K562 (cell line): ENCODE data around the gene SLC4A4. TPM values are rescaled to one million over a fixed set of nuclear protein-coding genes. Genes with fewer than 3 reads are reported as not detected.

ENCODE experiments used
- ATAC-seq: fragments of 200-7000 bp; cut with Tn5 transposase; 3 replicates; pipeline ENCODE4 v1.9.1; 2020; ENCODE audit warnings: moderate library complexity
- BruUV-seq: library from RNA; stranded (reverse); fragments of 400-500 nt; replicated peaks from 2 replicates; lab custom pipeline; 2021; lab: Mats Ljungman, UMichigan
- CTCF ChIA-PET: fragments of 300-600 bp; formaldehyde crosslinking; extraction: SDS; loops from one replicate; lab custom pipeline; 2021; ENCODE audit warnings: low intra/inter-chr PET ratio; lab: Yijun Ruan, JAX
- POLR2A ChIA-PET: fragments of 300-600, 350-650 bp; sonication (Branson Sonifier 250); formaldehyde crosslinking; extraction: SDS; loops from one replicate; lab custom pipeline; 2021; ENCODE audit warnings: antibody characterized with exemption, inconsistent platforms; lab: Yijun Ruan, JAX
- DNase-seq, 4 experiments: peaks; one replicate each; pipeline versions ENCODE4 v3.0.0 to v3.0.0-alpha.2; 2011 to 2018; ENCODE audit warnings: low spot score in 3 of 4, mixed read lengths in 3 of 4; ENCODE audit errors: extremely low read depth in 1 of 4
- FAIRE-seq: peaks from 2 replicates; lab custom pipeline; 2011; peaks lifted over from hg19 to GRCh38; lab: Jason Lieb, UNC
- H2AFZ ChIP-seq: 2 replicates; pipeline ENCODE4 v1.6.0; 2011; ENCODE audit warnings: low read depth, low read length, control low read depth, inconsistent platforms
- H3K27ac ChIP-seq: fragments of 200-600 bp; 3 replicates; pipeline ENCODE4 v1.8.0; 2011; ENCODE audit warnings: low read depth, mild to moderate bottlenecking, control low read depth, inconsistent platforms, low read length, moderate library complexity, mixed read lengths; ENCODE audit errors: extremely low read depth
- H3K27me3 ChIP-seq, 2 experiments: fragments of 300-600 bp in 1 of 2; 2 replicates in 1 of 2; 3 replicates in 1 of 2; pipeline versions ENCODE4 v1.6.0 to v1.8.0; 2011; ENCODE audit warnings: inconsistent platforms in 2 of 2, low read length in 2 of 2, mild to moderate bottlenecking in 1 of 2, mixed read lengths in 1 of 2, moderate library complexity in 1 of 2; ENCODE audit not compliant: control insufficient read depth in 2 of 2, insufficient read depth in 2 of 2
- H3K36me3 ChIP-seq: fragments of 300-600 bp; 3 replicates; pipeline ENCODE4 v1.8.0; 2011; ENCODE audit warnings: mild to moderate bottlenecking, low read length, inconsistent platforms; ENCODE audit not compliant: control insufficient read depth, insufficient read depth
- H3K4me1 ChIP-seq, 2 experiments: fragments of 200-600 bp in 1 of 2; replicated peaks in 1 of 2; 2 replicates in 1 of 2; 3 replicates in 1 of 2; pipeline versions ENCODE4 v1.5.1 to v1.8.0; 2011; ENCODE audit warnings: inconsistent platforms in 2 of 2, low read length in 2 of 2, mild to moderate bottlenecking in 1 of 2, mixed read lengths in 1 of 2, moderate library complexity in 1 of 2; ENCODE audit not compliant: control insufficient read depth in 2 of 2, insufficient read depth in 2 of 2
- H3K4me2 ChIP-seq: 2 replicates; pipeline ENCODE4 v1.6.1; 2011; ENCODE audit warnings: low read length, control low read depth, inconsistent platforms, mixed read lengths; ENCODE audit not compliant: insufficient read depth
- H3K4me3 ChIP-seq: fragments of 200-600 bp; sonication (generic), shearing (Covaris generic); 2 replicates; pipeline ENCODE4 v1.5.1; 2016; ENCODE audit warnings: control low read depth, inconsistent platforms
- H3K79me2 ChIP-seq: fragments of 200-600 bp; 3 replicates; pipeline ENCODE4 v1.8.0; 2011; ENCODE audit warnings: low read length, inconsistent platforms; ENCODE audit not compliant: control insufficient read depth, insufficient read depth
- H3K9ac ChIP-seq, 2 experiments: 2 replicates each; pipeline versions ENCODE4 v1.6.0 to v1.6.1; 2011; ENCODE audit warnings: low read depth in 2 of 2, low read length in 2 of 2, control low read depth in 1 of 2, inconsistent platforms in 1 of 2, mild to moderate bottlenecking in 1 of 2, mixed read lengths in 1 of 2; ENCODE audit not compliant: insufficient read depth in 1 of 2
- H3K9me1 ChIP-seq: one replicate; pipeline ENCODE4 v1.6.0; 2011; ENCODE audit warnings: inconsistent platforms, mild to moderate bottlenecking, low read length, moderate library complexity; ENCODE audit not compliant: control insufficient read depth, insufficient read depth
- H3K9me3 ChIP-seq: replicated peaks from 2 replicates; pipeline ENCODE4 v1.5.1; 2011; ENCODE audit warnings: low read depth, low read length, inconsistent platforms; ENCODE audit not compliant: control insufficient read depth, insufficient read depth
- H4K20me1 ChIP-seq: replicated peaks from 2 replicates; pipeline ENCODE4 v1.6.1; 2011; ENCODE audit warnings: low read length, inconsistent platforms, mixed read lengths; ENCODE audit not compliant: control insufficient read depth, insufficient read depth
- BACH1 ChIP-seq: fragments of 200-800 bp; sonication (Bioruptor generic); IDR thresholded peaks from 2 replicates; pipeline ENCODE4 v1.6.1; 2016; ENCODE audit warnings: missing genetic modification characterization, missing compliant biosample characterization
- ERF ChIP-seq: fragments of 450-650 bp; formaldehyde crosslinking; IDR thresholded peaks from 2 replicates; pipeline ENCODE4 v1.4.0; 2020; ENCODE audit warnings: mild to moderate bottlenecking, mixed read lengths
- RCOR1 ChIP-seq, 2 experiments: IDR thresholded peaks; 2 replicates each; pipeline ENCODE4 v1.6.1; 2012; ENCODE audit warnings: low read depth in 2 of 2, low read length in 2 of 2, borderline replicate concordance in 1 of 2, improper control_type of control experiment in 1 of 2
- ZKSCAN3 ChIP-seq: fragments of 250-450 bp; sonication (Bioruptor Pico); IDR thresholded peaks from 2 replicates; pipeline ENCODE4 v1.4.0; 2020
- ZNF408 ChIP-seq: fragments of 250-450 bp; sonication (Bioruptor Pico); IDR thresholded peaks from 2 replicates; pipeline ENCODE4 v1.4.0; 2020; ENCODE audit warnings: low read depth, mild to moderate bottlenecking, moderate library complexity
- ZNF830 ChIP-seq: fragments of 250-450 bp; sonication (Bioruptor Pico); IDR thresholded peaks from 2 replicates; pipeline ENCODE4 v1.5.0; 2021; ENCODE audit warnings: mild to moderate bottlenecking
- WGBS: fragments of 100-300 bp; shearing (Covaris generic); methylation state at CpG from one replicate; pipeline ENCODE4 v1.1.6; 2016; ENCODE audit warnings: low coverage, mixed read lengths; ENCODE audit not compliant: insufficient coverage; ENCODE audit errors: missing lambda C conversion rate; 5-methylcytosine and 5-hydroxymethylcytosine counted together
- in situ Hi-C: fragments of 300-500 bp; cut with MboI; formaldehyde crosslinking; loops from 4 replicates; pipeline ENCODE4 v1.15.0; 2018; ENCODE audit warnings: inconsistent platforms, mixed read lengths
- intact Hi-C: fragments of 100-400 bp; cut with micrococcal nuclease; formaldehyde crosslinking; loops from 2 replicates; pipeline ENCODE4 v1.14.2; 2022
- polyA plus RNA-seq, 8 experiments: library from polyadenylated mRNA; depleted of rRNA in 4 of 8; stranded (reverse) in 5 of 8; unstranded in 3 of 8; fragments of >200 nt; fragmentation: Nextera tagmentation in 2 of 8; fragmentation: Illumina TruSeq in 1 of 8; extraction: Ambion mirVana in 2 of 8; extraction: Trizol in 1 of 8; gene quantifications; 2 replicates each; pipeline versions ENCODE4 v1.2.1 to v1.2.3, GENCODE V29; 2011 to 2014; ENCODE audit warnings: inconsistent platforms in 1 of 8, missing spikeins in 1 of 8
- total RNA-seq, 7 experiments: library from RNA; depleted of rRNA in 6 of 7; stranded (reverse); fragments of >200 nt in 6 of 7; fragmentation: Illumina TruSeq in 2 of 7; extraction: Trizol in 2 of 7; gene quantifications; 2 replicates each; pipeline versions ENCODE4 v1.2.1 to v1.2.3, GENCODE V29; 2011 to 2021; ENCODE audit warnings: low replicate concordance in 1 of 7
- TF ChIP-seq, protein P1 (sequence below): fragments of 450-650 bp; formaldehyde crosslinking; IDR thresholded peaks from 2 replicates; pipeline ENCODE4 v1.4.0; 2020; ENCODE audit warnings: mild to moderate bottlenecking, mixed read lengths
- TF ChIP-seq, protein P2 (sequence below): fragments of 450-650 bp; IDR thresholded peaks from 2 replicates; pipeline ENCODE4 v1.6.1; 2017; ENCODE audit warnings: mild to moderate bottlenecking, moderate library complexity
- TF ChIP-seq, protein P3 (sequence below): fragments of 250-450 bp; sonication (Bioruptor Pico); IDR thresholded peaks from 2 replicates; pipeline ENCODE4 v1.5.0; 2021

Gene SLC4A4
- total and polyA plus RNA-seq, 9 of the 15 experiments (the other 6 are each of a cell fraction or from before 2014, with no cell fraction given) = 0.01 to 0.18 (median 0.07) TPM; not detected in 2

DNA sequence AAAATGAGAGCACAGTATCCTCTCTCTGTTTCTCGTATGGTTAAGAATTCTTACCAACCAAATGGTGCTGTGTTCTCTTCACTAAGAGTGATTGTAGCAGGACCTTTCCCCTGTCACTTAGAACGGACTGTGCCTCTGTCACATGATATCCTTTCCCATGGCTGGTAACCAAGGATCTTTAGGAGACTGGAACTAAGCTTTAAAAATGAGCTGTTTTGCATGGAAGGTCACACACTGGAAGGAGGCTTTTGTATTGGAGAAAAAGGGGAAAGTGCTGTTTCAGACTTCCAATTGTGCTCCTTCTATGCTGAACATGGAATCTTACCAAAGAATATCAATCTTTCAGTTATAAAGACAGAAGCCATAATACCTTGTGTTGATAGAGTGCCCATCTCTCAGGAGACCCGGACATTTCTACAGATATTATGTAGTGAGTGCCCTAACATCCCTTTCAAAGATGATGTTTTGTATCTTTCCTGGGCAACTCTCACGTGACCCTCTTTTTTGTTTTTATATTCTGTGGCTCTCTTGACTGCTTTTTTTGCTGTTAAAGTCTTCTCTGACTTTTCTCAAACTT lies 148.6 kb downstream of the SLC4A4 start:
- H3K9me1 ChIP-seq = no peaks in the 10 kb centered on the region
- H3K79me2 ChIP-seq = no peaks in the 10 kb centered on the region
- WGBS = 0% methylated on average over 4 of the region's 4 CpGs
- no peak for FAIRE-seq
- no peaks in the 10 kb centered on the region for H3K27me3 ChIP-seq
- no peak for DNase-seq
- no peak overlapping the region for H3K4me2 ChIP-seq
- H3K9me3 ChIP-seq = no peaks in the 10 kb centered on the region
- no peak for ATAC-seq
- H3K4me1 ChIP-seq = no peaks in the 10 kb centered on the region
- no peak overlapping the region for H3K27ac ChIP-seq
- H2AFZ ChIP-seq = no peak overlapping the region
- ChIA-PET CTCF (no interaction called here), POLR2A (no interaction called here)
- TF ChIP-seq, protein P1, sequence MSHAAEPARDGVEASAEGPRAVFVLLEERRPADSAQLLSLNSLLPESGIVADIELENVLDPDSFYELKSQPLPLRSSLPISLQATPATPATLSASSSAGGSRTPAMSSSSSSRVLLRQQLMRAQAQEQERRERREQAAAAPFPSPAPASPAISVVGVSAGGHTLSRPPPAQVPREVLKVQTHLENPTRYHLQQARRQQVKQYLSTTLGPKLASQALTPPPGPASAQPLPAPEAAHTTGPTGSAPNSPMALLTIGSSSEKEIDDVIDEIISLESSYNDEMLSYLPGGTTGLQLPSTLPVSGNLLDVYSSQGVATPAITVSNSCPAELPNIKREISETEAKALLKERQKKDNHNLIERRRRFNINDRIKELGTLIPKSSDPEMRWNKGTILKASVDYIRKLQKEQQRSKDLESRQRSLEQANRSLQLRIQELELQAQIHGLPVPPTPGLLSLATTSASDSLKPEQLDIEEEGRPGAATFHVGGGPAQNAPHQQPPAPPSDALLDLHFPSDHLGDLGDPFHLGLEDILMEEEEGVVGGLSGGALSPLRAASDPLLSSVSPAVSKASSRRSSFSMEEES (CRISPR knock-in tag) = peak; percentile 19; the same call in 1 of the 2 replicates
- TF ChIP-seq BACH1 (tag) (no peak), ERF (CRISPR knock-in tag) (no peak)
- intact Hi-C loops = no loop called here
- no peak overlapping the region for H3K4me3 ChIP-seq
- H3K9ac ChIP-seq = no peak overlapping the region
- no peaks in the 10 kb centered on the region for H3K36me3 ChIP-seq
- in situ Hi-C loops = no loop called here
- no TSS peak for BruUV-seq
- H4K20me1 ChIP-seq = no peaks in the 10 kb centered on the region

DNA sequence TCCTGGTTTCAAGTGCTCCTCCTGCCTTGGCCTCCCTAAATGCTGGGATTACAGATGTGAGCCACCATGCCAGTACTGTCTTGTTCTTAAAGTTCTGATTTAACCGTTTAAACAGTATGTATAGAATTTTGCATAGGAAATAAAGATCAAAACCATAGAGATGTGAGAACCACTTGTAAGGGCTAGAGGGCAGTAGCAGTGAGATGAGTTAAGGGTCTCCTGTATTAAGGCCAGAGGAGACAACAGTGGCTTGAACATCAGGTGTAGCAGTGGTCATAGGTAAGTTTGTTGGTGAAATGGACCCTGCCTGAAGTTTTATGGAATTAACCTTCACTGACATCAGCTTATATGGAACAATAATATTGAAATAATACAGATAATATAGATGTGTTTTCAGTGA lies 155.7 kb downstream of the SLC4A4 start:
- no peaks in the 10 kb centered on the region for H3K9me3 ChIP-seq
- ChIA-PET POLR2A (no interaction called here), CTCF (no interaction called here)
- H3K4me1 ChIP-seq = no peaks in the 10 kb centered on the region
- H3K4me2 ChIP-seq = no peak overlapping the region
- H3K27ac ChIP-seq = no peak overlapping the region
- no peaks in the 10 kb centered on the region for H4K20me1 ChIP-seq
- no peaks in the 10 kb centered on the region for H3K79me2 ChIP-seq
- no peak overlapping the region for H3K9ac ChIP-seq
- H3K36me3 ChIP-seq = no peaks in the 10 kb centered on the region
- no peaks in the 10 kb centered on the region for H3K27me3 ChIP-seq
- 0 out of 3 replicates have a peak, but pooled peaks have one; percentile 38 for ATAC-seq
- intact Hi-C loops (no loop called here), in situ Hi-C loops (no loop called here)
- H2AFZ ChIP-seq = no peak overlapping the region
- no peak for DNase-seq
- FAIRE-seq = no peak
- no TSS peak for BruUV-seq
- 0% methylated on average over 1 of the region's 1 CpG for WGBS
- H3K9me1 ChIP-seq = no peaks in the 10 kb centered on the region
- no peak overlapping the region for H3K4me3 ChIP-seq
- TF ChIP-seq, protein P2, sequence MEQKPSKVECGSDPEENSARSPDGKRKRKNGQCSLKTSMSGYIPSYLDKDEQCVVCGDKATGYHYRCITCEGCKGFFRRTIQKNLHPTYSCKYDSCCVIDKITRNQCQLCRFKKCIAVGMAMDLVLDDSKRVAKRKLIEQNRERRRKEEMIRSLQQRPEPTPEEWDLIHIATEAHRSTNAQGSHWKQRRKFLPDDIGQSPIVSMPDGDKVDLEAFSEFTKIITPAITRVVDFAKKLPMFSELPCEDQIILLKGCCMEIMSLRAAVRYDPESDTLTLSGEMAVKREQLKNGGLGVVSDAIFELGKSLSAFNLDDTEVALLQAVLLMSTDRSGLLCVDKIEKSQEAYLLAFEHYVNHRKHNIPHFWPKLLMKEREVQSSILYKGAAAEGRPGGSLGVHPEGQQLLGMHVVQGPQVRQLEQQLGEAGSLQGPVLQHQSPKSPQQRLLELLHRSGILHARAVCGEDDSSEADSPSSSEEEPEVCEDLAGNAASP = no peak
- no peak for TF ChIP-seq ZNF830
- no peak for TF ChIP-seq RCOR1 (IDR thresholded peaks at IDR 0.05; ENCODE audit: borderline replicate concordance in 1 of 2, low read depth in 2 of 2, low read length in 2 of 2)
- TF ChIP-seq, protein P3, sequence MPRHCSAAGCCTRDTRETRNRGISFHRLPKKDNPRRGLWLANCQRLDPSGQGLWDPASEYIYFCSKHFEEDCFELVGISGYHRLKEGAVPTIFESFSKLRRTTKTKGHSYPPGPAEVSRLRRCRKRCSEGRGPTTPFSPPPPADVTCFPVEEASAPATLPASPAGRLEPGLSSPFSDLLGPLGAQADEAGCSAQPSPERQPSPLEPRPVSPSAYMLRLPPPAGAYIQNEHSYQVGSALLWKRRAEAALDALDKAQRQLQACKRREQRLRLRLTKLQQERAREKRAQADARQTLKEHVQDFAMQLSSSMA = no peak
- TF ChIP-seq ZNF408 (CRISPR knock-in tag) = no peak
- no peak for TF ChIP-seq ZKSCAN3 (CRISPR knock-in tag)
